AG10803 (cell line): ENCODE measurements around the gene CLASRP.

Experiments used
- DNase-seq: peaks from one replicate; pipeline ENCODE4 v3.0.0; 2010; ENCODE audit warnings: low read depth
- H3K4me3 ChIP-seq: 2 replicates; pipeline ENCODE4 v1.5.1; 2011; ENCODE audit warnings: mild to moderate bottlenecking, low read length, control low read depth
- TF ChIP-seq, protein P1 (sequence below): conservative IDR thresholded peaks from 2 replicates; pipeline ENCODE4 v1.5.1; 2011; ENCODE audit warnings: mild to moderate bottlenecking, low read length, control low read depth, inconsistent platforms

CLASRP gene

DNA sequence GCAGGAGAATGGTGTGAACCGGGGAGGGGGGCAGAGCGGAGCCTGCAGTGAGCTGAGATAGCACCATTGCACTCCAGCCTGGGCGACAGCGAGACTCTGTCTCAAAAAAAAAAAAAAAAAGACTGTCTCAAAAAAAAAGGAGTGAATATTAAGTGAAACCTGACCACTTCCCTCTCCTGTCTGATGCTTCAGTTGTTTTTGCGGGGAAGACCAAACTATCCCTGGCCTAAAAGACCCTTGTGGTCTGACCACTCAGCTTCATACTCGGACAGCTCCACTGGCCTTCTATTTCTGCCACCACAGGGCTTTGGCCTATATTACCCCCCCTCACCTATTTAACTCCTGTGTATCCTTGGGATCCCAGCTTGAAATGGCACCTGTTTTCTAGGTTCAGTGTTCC, 2.3 kb downstream of the CLASRP start:
- no peak overlapping the region for H3K4me3 ChIP-seq
- DNase-seq: no peak
- TF ChIP-seq, protein P1, sequence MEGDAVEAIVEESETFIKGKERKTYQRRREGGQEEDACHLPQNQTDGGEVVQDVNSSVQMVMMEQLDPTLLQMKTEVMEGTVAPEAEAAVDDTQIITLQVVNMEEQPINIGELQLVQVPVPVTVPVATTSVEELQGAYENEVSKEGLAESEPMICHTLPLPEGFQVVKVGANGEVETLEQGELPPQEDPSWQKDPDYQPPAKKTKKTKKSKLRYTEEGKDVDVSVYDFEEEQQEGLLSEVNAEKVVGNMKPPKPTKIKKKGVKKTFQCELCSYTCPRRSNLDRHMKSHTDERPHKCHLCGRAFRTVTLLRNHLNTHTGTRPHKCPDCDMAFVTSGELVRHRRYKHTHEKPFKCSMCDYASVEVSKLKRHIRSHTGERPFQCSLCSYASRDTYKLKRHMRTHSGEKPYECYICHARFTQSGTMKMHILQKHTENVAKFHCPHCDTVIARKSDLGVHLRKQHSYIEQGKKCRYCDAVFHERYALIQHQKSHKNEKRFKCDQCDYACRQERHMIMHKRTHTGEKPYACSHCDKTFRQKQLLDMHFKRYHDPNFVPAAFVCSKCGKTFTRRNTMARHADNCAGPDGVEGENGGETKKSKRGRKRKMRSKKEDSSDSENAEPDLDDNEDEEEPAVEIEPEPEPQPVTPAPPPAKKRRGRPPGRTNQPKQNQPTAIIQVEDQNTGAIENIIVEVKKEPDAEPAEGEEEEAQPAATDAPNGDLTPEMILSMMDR: no peak

DNA sequence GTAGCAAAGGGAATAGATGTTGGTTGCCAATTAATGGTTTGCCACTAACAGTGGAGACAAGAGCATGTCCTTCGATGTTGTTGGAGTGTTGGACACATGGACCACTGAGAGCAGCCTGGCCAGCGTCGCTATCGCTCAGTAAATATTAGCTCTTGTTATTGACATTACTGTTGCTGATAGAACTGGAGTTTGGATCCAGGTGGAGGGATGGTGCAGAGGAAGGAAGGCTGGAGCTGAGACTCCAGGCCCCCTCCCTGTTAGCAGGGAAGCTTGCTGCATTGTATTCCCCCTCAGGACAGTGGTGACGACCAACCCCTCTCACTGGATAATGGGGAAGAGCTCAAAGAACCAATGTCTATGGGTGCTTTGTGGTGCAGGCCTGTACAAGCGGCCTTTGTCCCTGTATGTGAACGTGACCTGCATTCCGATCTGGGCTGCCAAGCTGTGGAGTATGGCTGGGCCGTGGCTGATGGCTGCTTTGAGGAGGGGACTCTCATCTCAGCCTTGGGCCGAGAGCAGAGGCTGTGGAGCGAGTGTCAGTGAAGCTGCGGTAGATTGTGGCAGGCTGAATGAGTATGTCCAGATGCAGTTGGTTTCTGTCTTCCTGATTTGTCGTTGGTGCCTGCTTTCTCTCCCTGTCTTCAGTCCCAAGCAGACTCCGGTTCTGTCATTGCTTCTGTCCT, 7.0 kb downstream of the CLASRP start:
- no peak overlapping the region for H3K4me3 ChIP-seq
- TF ChIP-seq, protein P1: no peak
- no peak for DNase-seq

DNA sequence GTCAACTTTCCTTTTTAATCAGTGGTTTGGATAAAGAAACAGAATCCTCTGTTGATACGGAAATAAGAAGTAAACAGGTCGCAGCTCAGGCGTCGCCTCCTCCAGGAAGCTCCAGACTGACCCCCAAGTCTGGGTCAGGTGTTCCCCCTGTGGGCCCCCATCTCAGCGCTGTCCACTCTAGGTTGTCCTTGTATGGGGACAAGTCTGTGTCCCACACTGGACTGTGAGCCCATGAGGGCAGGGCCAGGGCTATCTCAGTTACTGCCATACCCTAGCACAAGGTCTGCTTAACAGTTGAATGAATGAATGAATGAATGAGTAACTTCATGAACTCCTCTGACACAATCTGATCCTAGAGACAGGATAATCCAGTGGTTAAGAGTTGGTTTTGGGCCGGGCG, 7.5 kb downstream of the CLASRP start:
- TF ChIP-seq, protein P1: no peak
- DNase-seq: no peak
- no peak overlapping the region for H3K4me3 ChIP-seq

DNA sequence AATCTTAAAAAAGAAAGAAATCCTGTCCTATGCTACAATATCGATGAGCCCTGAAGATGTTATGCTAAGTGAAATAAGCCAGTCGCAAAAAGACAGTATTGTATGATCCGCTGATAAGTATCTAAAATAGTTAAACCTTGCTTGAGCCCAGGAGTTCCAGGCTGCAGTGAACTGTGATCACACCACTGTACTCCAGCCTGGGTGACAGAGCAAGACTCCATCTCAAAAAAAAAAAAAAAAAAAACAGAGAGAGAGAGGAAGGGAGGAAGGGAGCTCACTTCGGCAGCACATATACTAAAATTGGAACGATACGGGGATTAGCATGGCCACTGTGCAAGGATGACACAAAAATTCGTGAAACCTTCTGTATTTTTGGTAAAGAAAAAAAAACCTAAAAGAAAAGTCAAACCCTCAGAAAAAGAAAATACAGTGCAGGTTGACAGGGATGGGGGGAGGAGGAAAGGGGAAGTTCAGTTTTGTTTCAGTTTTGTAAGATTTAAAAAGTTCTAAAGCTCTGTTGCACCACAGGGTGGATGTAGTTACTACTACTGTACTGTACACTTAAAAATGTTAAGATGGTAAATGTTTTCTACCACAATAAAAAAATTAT, 8.4 kb downstream of the CLASRP start:
- H3K4me3 ChIP-seq: no peak overlapping the region
- no peak for DNase-seq
- TF ChIP-seq, protein P1: no peak

DNA sequence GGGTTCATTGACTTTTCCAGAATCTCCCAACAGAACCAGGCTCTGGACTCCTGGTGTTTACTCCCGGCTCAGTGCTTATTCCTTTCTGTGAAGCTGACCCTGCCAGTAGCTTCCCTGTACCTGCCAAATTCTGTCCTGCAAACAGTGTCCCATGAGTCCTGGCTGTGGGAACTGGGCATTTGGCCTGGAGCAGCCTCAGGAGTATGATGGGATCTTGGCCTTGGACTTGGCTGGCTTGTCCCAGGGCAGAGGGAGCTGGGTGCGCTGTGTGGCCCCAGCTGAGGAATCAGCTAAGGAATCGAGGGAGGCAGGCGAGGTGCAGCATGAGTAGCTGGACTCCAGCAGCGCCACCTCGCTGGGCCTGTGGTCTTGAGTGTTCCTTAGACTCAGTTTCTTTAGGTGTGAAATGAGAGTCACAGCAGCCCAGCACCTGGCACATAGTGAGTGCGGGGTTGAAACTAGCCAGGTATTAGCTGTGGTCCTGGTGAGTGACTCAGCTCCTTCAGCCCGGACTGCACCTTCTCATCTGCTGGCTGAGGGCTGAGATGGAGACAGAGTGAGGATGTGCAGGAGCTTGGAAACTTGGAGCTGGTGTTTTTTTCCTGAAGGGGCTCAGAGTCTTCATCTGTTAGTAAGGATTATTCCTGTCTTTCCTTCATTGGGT, 10.4 kb downstream of the CLASRP start:
- TF ChIP-seq, protein P1: no peak
- no peak for DNase-seq

DNA sequence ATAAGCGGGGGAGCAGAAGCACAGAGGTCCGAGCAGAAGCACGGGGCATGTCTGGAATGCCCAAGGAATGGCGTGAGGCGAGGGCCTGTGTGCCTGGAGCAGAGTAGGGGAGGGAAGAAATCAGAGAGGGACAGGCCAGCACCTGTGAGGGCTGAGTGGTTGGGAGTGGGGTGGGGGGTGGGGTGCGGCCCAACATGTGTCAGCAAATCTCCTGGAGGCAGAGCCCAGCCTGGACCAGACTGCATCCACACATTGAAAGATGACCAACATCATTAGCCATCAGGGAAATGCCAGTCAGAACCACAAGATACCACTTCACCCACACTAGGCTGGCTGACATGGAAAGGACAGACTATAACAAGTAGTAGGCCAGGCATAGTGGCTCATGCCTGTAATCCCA, 11.2 kb downstream of the CLASRP start:
- no peak overlapping the region for H3K4me3 ChIP-seq
- DNase-seq: peak; percentile 18
- TF ChIP-seq, protein P1: no peak

More for the DNA sequence above, 10.4 kb downstream of the CLASRP start:
- H3K4me3 ChIP-seq: no peak overlapping the region
